ENCODE measurements around the gene GRID2.

GRID2 gene

GRCh38 chr4:92488496-92488895, 184.7 kb downstream of the GRID2 start:
- TF ChIP-seq, protein P1, sequence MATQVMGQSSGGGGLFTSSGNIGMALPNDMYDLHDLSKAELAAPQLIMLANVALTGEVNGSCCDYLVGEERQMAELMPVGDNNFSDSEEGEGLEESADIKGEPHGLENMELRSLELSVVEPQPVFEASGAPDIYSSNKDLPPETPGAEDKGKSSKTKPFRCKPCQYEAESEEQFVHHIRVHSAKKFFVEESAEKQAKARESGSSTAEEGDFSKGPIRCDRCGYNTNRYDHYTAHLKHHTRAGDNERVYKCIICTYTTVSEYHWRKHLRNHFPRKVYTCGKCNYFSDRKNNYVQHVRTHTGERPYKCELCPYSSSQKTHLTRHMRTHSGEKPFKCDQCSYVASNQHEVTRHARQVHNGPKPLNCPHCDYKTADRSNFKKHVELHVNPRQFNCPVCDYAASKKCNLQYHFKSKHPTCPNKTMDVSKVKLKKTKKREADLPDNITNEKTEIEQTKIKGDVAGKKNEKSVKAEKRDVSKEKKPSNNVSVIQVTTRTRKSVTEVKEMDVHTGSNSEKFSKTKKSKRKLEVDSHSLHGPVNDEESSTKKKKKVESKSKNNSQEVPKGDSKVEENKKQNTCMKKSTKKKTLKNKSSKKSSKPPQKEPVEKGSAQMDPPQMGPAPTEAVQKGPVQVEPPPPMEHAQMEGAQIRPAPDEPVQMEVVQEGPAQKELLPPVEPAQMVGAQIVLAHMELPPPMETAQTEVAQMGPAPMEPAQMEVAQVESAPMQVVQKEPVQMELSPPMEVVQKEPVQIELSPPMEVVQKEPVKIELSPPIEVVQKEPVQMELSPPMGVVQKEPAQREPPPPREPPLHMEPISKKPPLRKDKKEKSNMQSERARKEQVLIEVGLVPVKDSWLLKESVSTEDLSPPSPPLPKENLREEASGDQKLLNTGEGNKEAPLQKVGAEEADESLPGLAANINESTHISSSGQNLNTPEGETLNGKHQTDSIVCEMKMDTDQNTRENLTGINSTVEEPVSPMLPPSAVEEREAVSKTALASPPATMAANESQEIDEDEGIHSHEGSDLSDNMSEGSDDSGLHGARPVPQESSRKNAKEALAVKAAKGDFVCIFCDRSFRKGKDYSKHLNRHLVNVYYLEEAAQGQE (IDR thresholded peaks at IDR 0.05; ENCODE audit: insufficient read depth in 1 of 2, low read depth in 2 of 2, low read length in 2 of 2), result no peak
- TF ChIP-seq SIN3A (IDR thresholded peaks at IDR 0.05; ENCODE audit: borderline replicate concordance, insufficient read depth, low read length) (no peak), FOXP2 (optimal IDR thresholded peaks at IDR 0.05; ENCODE audit: borderline replicate concordance, extremely low read depth, extremely low read length, insufficient read depth) (no peak), TAF1 (IDR thresholded peaks at IDR 0.05; ENCODE audit: borderline replicate concordance, insufficient read depth, low read length) (no peak), POLR2AphosphoS5 (IDR thresholded peaks at IDR 0.05; ENCODE audit: low read depth, low read length) (no peak)

GRCh38 chr4:92497141-92497540, 193.4 kb downstream of the GRID2 start:
- TF ChIP-seq FOXP2 (optimal IDR thresholded peaks at IDR 0.05; ENCODE audit: borderline replicate concordance, extremely low read depth, extremely low read length, insufficient read depth) (no peak), TAF1 (IDR thresholded peaks at IDR 0.05; ENCODE audit: borderline replicate concordance, insufficient read depth, low read length) (no peak), POLR2AphosphoS5 (IDR thresholded peaks at IDR 0.05; ENCODE audit: low read depth, low read length) (no peak), SIN3A (IDR thresholded peaks at IDR 0.05; ENCODE audit: borderline replicate concordance, insufficient read depth, low read length) (no peak)
- TF ChIP-seq, protein P1 (IDR thresholded peaks at IDR 0.05; ENCODE audit: insufficient read depth in 1 of 2, low read depth in 2 of 2, low read length in 2 of 2), result no peak

GRCh38 chr4:92501456-92501855, 197.7 kb downstream of the GRID2 start:
- TF ChIP-seq SIN3A (IDR thresholded peaks at IDR 0.05; ENCODE audit: borderline replicate concordance, insufficient read depth, low read length) (no peak), POLR2AphosphoS5 (IDR thresholded peaks at IDR 0.05; ENCODE audit: low read depth, low read length) (no peak), TAF1 (IDR thresholded peaks at IDR 0.05; ENCODE audit: borderline replicate concordance, insufficient read depth, low read length) (no peak), FOXP2 (optimal IDR thresholded peaks at IDR 0.05; ENCODE audit: borderline replicate concordance, extremely low read depth, extremely low read length, insufficient read depth) (no peak)
- TF ChIP-seq, protein P1 (IDR thresholded peaks at IDR 0.05; ENCODE audit: insufficient read depth in 1 of 2, low read depth in 2 of 2, low read length in 2 of 2), result no peak

GRCh38 chr4:92506933-92507332, 203.2 kb downstream of the GRID2 start:
- TF ChIP-seq TAF1 (IDR thresholded peaks at IDR 0.05; ENCODE audit: borderline replicate concordance, insufficient read depth, low read length) (no peak), POLR2AphosphoS5 (IDR thresholded peaks at IDR 0.05; ENCODE audit: low read depth, low read length) (no peak), SIN3A (IDR thresholded peaks at IDR 0.05; ENCODE audit: borderline replicate concordance, insufficient read depth, low read length) (no peak), FOXP2 (optimal IDR thresholded peaks at IDR 0.05; ENCODE audit: borderline replicate concordance, extremely low read depth, extremely low read length, insufficient read depth) (no peak)
- TF ChIP-seq, protein P1 (IDR thresholded peaks at IDR 0.05; ENCODE audit: insufficient read depth in 1 of 2, low read depth in 2 of 2, low read length in 2 of 2), result no peak

DNA sequence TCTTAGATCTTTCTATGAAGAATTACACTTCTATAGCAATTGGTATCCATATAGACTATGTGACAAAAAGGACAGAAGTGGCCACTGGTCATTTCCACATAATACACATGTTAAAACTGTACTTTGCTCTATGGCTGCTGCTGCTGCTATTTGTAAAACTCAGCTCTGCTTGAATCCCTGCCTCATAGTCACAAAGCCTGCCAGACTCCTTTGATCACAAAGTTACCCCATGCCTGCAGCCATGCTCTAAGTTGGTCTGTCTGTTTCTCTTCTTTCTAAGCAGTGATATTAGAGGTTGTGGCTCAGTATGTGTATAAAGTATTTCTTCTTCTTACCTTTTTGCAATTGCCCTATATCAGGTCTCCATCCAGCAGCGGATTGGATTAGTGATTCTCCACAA, 210.9 kb downstream of the GRID2 start:
- TF ChIP-seq POLR2AphosphoS5 (IDR thresholded peaks at IDR 0.05; ENCODE audit: low read depth, low read length) (no peak), SIN3A (IDR thresholded peaks at IDR 0.05; ENCODE audit: borderline replicate concordance, insufficient read depth, low read length) (no peak), TAF1 (IDR thresholded peaks at IDR 0.05; ENCODE audit: borderline replicate concordance, insufficient read depth, low read length) (no peak), FOXP2 (optimal IDR thresholded peaks at IDR 0.05; ENCODE audit: borderline replicate concordance, extremely low read depth, extremely low read length, insufficient read depth) (no peak)
- TF ChIP-seq, protein P1 (IDR thresholded peaks at IDR 0.05; ENCODE audit: insufficient read depth in 1 of 2, low read depth in 2 of 2, low read length in 2 of 2), result no peak
